HCT116 (cell line): ENCODE data around the gene UBE2D1. TPM values are rescaled to one million over a fixed set of nuclear protein-coding genes. Genes with fewer than 3 reads are reported as not detected.

Experiments used
- ATAC-seq: fragments of 200-7000 bp; cut with Tn5 transposase; 2 replicates; pipeline ENCODE4 v1.9.1; 2020; ENCODE audit warnings: mild to moderate bottlenecking, moderate library complexity
- BruUV-seq: library from RNA; stranded (reverse); fragments of 400-500 nt; replicated peaks from 2 replicates; lab custom pipeline; 2021; lab: Mats Ljungman, UMichigan
- CTCF ChIA-PET: fragments of 300-600 bp; sonication (Branson Sonifier 250); formaldehyde crosslinking; loops from one replicate; lab custom pipeline; 2021; ENCODE audit warnings: antibody characterized with exemption; lab: Charles Lee
- POLR2A ChIA-PET: fragments of 300-600, 350-600 bp; sonication (Branson Sonifier 250); formaldehyde crosslinking; loops from one replicate; lab custom pipeline; 2021; ENCODE audit warnings: antibody characterized with exemption; lab: Charles Lee
- RAD21 ChIA-PET, 2 experiments: fragments of 300-600 bp; sonication (Branson Sonifier 250); formaldehyde crosslinking; loops; one replicate each; lab custom pipeline; 2023; ENCODE audit warnings: low total read pairs in 2 of 2; ENCODE audit not compliant: uncharacterized antibody in 2 of 2, unreplicated experiment in 2 of 2, low non-redundant PET in 1 of 2; lab: Charles Lee
- DNase-seq: peaks from one replicate; pipeline ENCODE4 v3.0.0-alpha.2; 2010; ENCODE audit warnings: low read depth, low spot score
- H2AFZ ChIP-seq: fragments of 200-600 bp; shearing (Covaris generic), sonication (generic); 2 replicates; pipeline ENCODE4 v1.6.1; 2017; ENCODE audit warnings: low read depth, mixed run types, mixed read lengths, antibody characterized with exemption, low read length; ENCODE audit not compliant: poor library complexity, severe bottlenecking
- H3K27ac ChIP-seq: 2 replicates; pipeline ENCODE4 v1.5.1; 2012; ENCODE audit warnings: low read depth, low read length
- H3K27me3 ChIP-seq: fragments of 200-600 bp; sonication (generic); 2 replicates; pipeline ENCODE4 v1.6.1; 2016; ENCODE audit warnings: mixed run types, low read length, mixed read lengths; ENCODE audit not compliant: insufficient read depth
- H3K36me3 ChIP-seq, 2 experiments: fragments of 200-500 bp in 1 of 2; fragments of 200-600 bp in 1 of 2; sonication (Bioruptor generic) in 1 of 2; sonication (generic) in 1 of 2; 2 replicates each; pipeline versions ENCODE4 v1.5.1 to v1.6.1; 2014 to 2016; ENCODE audit warnings: low read length in 2 of 2, inconsistent platforms in 1 of 2, mixed read lengths in 1 of 2, mixed run types in 1 of 2; ENCODE audit not compliant: insufficient read depth in 2 of 2, control insufficient read depth in 1 of 2
- H3K4me1 ChIP-seq, 2 experiments: fragments of 200-600 bp in 1 of 2; sonication (generic) in 1 of 2; 2 replicates each; pipeline versions ENCODE4 v1.5.1 to v1.6.1; 2012 to 2017; ENCODE audit warnings: low read length in 2 of 2, inconsistent platforms in 1 of 2, mild to moderate bottlenecking in 1 of 2, mixed read lengths in 1 of 2, mixed run types in 1 of 2, moderate library complexity in 1 of 2; ENCODE audit not compliant: insufficient read depth in 2 of 2, control insufficient read depth in 1 of 2
- H3K4me2 ChIP-seq: fragments of 200-600 bp; sonication (generic); 2 replicates; pipeline ENCODE4 v1.6.1; 2017; ENCODE audit warnings: mixed run types, low read length, mixed read lengths
- H3K4me3 ChIP-seq, 2 experiments: fragments of 200-600 bp in 1 of 2; sonication (generic) in 1 of 2; replicated peaks in 1 of 2; 2 replicates each; pipeline ENCODE4 v1.5.1; 2011 to 2016; ENCODE audit warnings: low read length in 2 of 2, control low read depth in 1 of 2, low read depth in 1 of 2, mild to moderate bottlenecking in 1 of 2, mixed read lengths in 1 of 2, mixed run types in 1 of 2
- H3K79me2 ChIP-seq: fragments of 200-600 bp; sonication (generic); 2 replicates; pipeline ENCODE4 v1.6.1; 2017; ENCODE audit warnings: mild to moderate bottlenecking, mixed run types, low read length, moderate library complexity, mixed read lengths; ENCODE audit not compliant: insufficient read depth
- H3K9ac ChIP-seq: fragments of 200-600 bp; sonication (generic); 2 replicates; pipeline ENCODE4 v1.6.1; 2016; ENCODE audit warnings: low read length, mixed read lengths
- H3K9me2 ChIP-seq: fragments of 200-600 bp; sonication (generic), shearing (Covaris generic); 2 replicates; pipeline ENCODE4 v1.6.1; 2017; ENCODE audit warnings: mixed run types, mild to moderate bottlenecking, moderate library complexity; ENCODE audit not compliant: insufficient read depth
- H3K9me3 ChIP-seq, 2 experiments: fragments of 200-500 bp in 1 of 2; fragments of 200-600 bp in 1 of 2; sonication (Bioruptor generic) in 1 of 2; sonication (generic) in 1 of 2; 2 replicates each; pipeline ENCODE4 v1.6.1; 2014 to 2017; ENCODE audit warnings: low read length in 2 of 2, mixed read lengths in 2 of 2, inconsistent platforms in 1 of 2, low read depth in 1 of 2, mild to moderate bottlenecking in 1 of 2, mixed run types in 1 of 2, moderate library complexity in 1 of 2; ENCODE audit not compliant: control insufficient read depth in 1 of 2, insufficient read depth in 1 of 2
- H4K20me1 ChIP-seq: fragments of 200-600 bp; sonication (generic), shearing (Covaris generic); 2 replicates; pipeline ENCODE4 v1.6.1; 2017; ENCODE audit warnings: mixed run types, mild to moderate bottlenecking, moderate library complexity; ENCODE audit not compliant: insufficient read depth
- CBX3 ChIP-seq: IDR thresholded peaks from 2 replicates; pipeline ENCODE4 v1.6.1; 2012; ENCODE audit warnings: low read depth
- CEBPB ChIP-seq: IDR thresholded peaks from 2 replicates; pipeline ENCODE4 v1.6.1; 2012; ENCODE audit warnings: low read depth
- EGR1 ChIP-seq: IDR thresholded peaks from 2 replicates; pipeline ENCODE4 v1.6.1; 2012; ENCODE audit warnings: low read depth
- ELF1 ChIP-seq: IDR thresholded peaks from 2 replicates; pipeline ENCODE4 v1.6.1; 2012; ENCODE audit warnings: low read depth, borderline replicate concordance
- EZH2 ChIP-seq: fragments of 200-600 bp; sonication (generic); IDR thresholded peaks from 2 replicates; pipeline ENCODE4 v1.6.1; 2017; ENCODE audit warnings: antibody characterized with exemption, mixed run types
- FOSL1 ChIP-seq: IDR thresholded peaks from 2 replicates; pipeline ENCODE4 v1.6.1; 2012; ENCODE audit warnings: low read depth
- POLR2A ChIP-seq: IDR thresholded peaks from 2 replicates; pipeline ENCODE4 v1.7.0; 2011; ENCODE audit warnings: borderline replicate concordance; ENCODE audit not compliant: insufficient read depth, insufficient read length; ENCODE audit errors: extremely low read depth
- SIN3A ChIP-seq: IDR thresholded peaks from 2 replicates; pipeline ENCODE4 v1.6.1; 2012; ENCODE audit warnings: low read depth
- TCF7L2 ChIP-seq: IDR thresholded peaks from 2 replicates; pipeline ENCODE4 v1.7.0; 2011; ENCODE audit warnings: borderline replicate concordance, inconsistent platforms; ENCODE audit not compliant: insufficient read depth, insufficient read length; ENCODE audit errors: extremely low read depth
- YY1 ChIP-seq: IDR thresholded peaks from 2 replicates; pipeline ENCODE4 v1.6.1; 2011; ENCODE audit warnings: low read length, low read depth, moderate library complexity, mild to moderate bottlenecking; ENCODE audit not compliant: insufficient replicate concordance; ENCODE audit errors: extremely low read depth
- ZNF274 ChIP-seq: fragments of 200-500 bp; sonication (Bioruptor generic); IDR thresholded peaks from 2 replicates; pipeline ENCODE4 v1.6.1; 2014; ENCODE audit warnings: mild to moderate bottlenecking, low read depth, low read length, inconsistent platforms
- intact Hi-C: fragments of 100-400 bp; cut with micrococcal nuclease; formaldehyde crosslinking; loops from 2 replicates; pipeline ENCODE4 v1.10.0; 2022
- total RNA-seq: library from RNA; stranded (reverse); gene quantifications from one replicate; pipeline ENCODE4 v1.2.1, GENCODE V29; 2021; ENCODE audit not compliant: unreplicated experiment
- TF ChIP-seq, protein P1 (sequence below), 3 experiments: fragments of 200-600 bp in 1 of 3; sonication (generic) in 1 of 3; IDR thresholded peaks in 2 of 3; conservative IDR thresholded peaks in 1 of 3; 2 replicates each; pipeline ENCODE4 v1.5.1; 2012 to 2017; ENCODE audit warnings: low read depth in 2 of 3, low read length in 2 of 3, antibody characterized with exemption in 1 of 3, borderline replicate concordance in 1 of 3, control low read depth in 1 of 3, mild to moderate bottlenecking in 1 of 3, mixed read lengths in 1 of 3, mixed run types in 1 of 3, moderate library complexity in 1 of 3; ENCODE audit not compliant: insufficient read depth in 1 of 3
- TF ChIP-seq, protein P2 (sequence below): IDR thresholded peaks from 2 replicates; pipeline ENCODE4 v1.6.1; 2012
- TF ChIP-seq, protein P3 (sequence below): IDR thresholded peaks from 2 replicates; pipeline ENCODE4 v1.6.1; 2011; ENCODE audit warnings: mild to moderate bottlenecking, low read length, moderate library complexity; ENCODE audit not compliant: insufficient replicate concordance; ENCODE audit errors: extremely low read depth
- TF ChIP-seq, protein P4 (sequence below): IDR thresholded peaks from 2 replicates; pipeline ENCODE4 v1.6.1; 2012

Gene UBE2D1
- total RNA-seq, 1 experiment from 2014 or later: 15.5 TPM

DNA sequence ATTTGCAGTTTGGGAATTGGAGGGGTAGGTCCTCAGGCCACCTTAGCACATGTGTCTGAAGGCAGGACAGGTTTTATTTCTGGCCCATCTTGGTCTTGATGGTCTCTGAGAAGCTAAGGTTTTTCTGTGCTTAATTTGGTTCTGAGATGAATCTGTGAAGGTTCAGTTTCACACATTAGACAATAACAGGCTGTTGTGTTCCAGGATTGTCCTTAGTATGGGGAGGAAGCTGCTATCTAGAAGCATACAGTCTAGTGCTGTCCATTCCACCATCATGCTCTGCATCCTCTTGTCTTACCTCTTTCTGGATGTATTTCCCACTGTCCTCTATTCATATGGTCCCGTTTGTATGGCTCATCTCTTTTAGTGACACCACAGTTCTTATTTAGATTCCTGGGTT lies 7.1 kb downstream of the UBE2D1 start:
- Histone ChIP-seq H3K9me2 (no peaks in the 10 kb centered on the region), H2AFZ (no peak overlapping the region), H4K20me1 (no peaks in the 10 kb centered on the region; the same call in 1 of the 2 replicates), H3K4me3 (no peak overlapping the region), H3K36me3 (no peaks in the 10 kb centered on the region), H3K27ac (no peak overlapping the region), H3K27me3 (no peaks in the 10 kb centered on the region), H3K4me2 (no peak overlapping the region), H3K9me3 (no peaks in the 10 kb centered on the region), H3K79me2 (peaks cover 48% of the 10 kb centered on the region), H3K4me1 (no peaks in the 10 kb centered on the region), H3K9ac (no peak overlapping the region)
- no TSS peak for BruUV-seq
- ATAC-seq: no peak
- RAD21 ChIA-PET: no interaction called here
- no peak for DNase-seq
- intact Hi-C loops: no loop called here
- TF ChIP-seq CBX3 (no peak), FOSL1 (no peak), EGR1 (no peak), CEBPB (no peak), SIN3A (no peak), TCF7L2 (no peak), ZNF274 (no peak), POLR2A (no peak), ELF1 (no peak), EZH2 (no peak), YY1 (no peak)
- TF ChIP-seq, protein P1, sequence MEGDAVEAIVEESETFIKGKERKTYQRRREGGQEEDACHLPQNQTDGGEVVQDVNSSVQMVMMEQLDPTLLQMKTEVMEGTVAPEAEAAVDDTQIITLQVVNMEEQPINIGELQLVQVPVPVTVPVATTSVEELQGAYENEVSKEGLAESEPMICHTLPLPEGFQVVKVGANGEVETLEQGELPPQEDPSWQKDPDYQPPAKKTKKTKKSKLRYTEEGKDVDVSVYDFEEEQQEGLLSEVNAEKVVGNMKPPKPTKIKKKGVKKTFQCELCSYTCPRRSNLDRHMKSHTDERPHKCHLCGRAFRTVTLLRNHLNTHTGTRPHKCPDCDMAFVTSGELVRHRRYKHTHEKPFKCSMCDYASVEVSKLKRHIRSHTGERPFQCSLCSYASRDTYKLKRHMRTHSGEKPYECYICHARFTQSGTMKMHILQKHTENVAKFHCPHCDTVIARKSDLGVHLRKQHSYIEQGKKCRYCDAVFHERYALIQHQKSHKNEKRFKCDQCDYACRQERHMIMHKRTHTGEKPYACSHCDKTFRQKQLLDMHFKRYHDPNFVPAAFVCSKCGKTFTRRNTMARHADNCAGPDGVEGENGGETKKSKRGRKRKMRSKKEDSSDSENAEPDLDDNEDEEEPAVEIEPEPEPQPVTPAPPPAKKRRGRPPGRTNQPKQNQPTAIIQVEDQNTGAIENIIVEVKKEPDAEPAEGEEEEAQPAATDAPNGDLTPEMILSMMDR (IDR thresholded peaks at IDR 0.05 in 2 of 3, conservative IDR thresholded peaks at IDR 0.05 in 1 of 3; ENCODE audit: borderline replicate concordance in 1 of 3, insufficient read depth in 1 of 3, low read depth in 2 of 3, low read length in 2 of 3): no peak
- TF ChIP-seq, protein P2, sequence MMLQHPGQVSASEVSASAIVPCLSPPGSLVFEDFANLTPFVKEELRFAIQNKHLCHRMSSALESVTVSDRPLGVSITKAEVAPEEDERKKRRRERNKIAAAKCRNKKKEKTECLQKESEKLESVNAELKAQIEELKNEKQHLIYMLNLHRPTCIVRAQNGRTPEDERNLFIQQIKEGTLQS: no peak
- TF ChIP-seq, protein P3, sequence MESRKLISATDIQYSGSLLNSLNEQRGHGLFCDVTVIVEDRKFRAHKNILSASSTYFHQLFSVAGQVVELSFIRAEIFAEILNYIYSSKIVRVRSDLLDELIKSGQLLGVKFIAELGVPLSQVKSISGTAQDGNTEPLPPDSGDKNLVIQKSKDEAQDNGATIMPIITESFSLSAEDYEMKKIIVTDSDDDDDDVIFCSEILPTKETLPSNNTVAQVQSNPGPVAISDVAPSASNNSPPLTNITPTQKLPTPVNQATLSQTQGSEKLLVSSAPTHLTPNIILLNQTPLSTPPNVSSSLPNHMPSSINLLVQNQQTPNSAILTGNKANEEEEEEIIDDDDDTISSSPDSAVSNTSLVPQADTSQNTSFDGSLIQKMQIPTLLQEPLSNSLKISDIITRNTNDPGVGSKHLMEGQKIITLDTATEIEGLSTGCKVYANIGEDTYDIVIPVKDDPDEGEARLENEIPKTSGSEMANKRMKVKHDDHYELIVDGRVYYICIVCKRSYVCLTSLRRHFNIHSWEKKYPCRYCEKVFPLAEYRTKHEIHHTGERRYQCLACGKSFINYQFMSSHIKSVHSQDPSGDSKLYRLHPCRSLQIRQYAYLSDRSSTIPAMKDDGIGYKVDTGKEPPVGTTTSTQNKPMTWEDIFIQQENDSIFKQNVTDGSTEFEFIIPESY: no peak
- TF ChIP-seq, protein P4, sequence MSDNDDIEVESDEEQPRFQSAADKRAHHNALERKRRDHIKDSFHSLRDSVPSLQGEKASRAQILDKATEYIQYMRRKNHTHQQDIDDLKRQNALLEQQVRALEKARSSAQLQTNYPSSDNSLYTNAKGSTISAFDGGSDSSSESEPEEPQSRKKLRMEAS: no peak
- CTCF ChIA-PET: no interaction called here
- POLR2A ChIA-PET: interaction anchor here (0.7 kb wide), 1 partner anchor 162 kb away, joined by 3 read pairs; no protein-coding TSS in a partner anchor
